GM12801 (cell line): Measurements from ENCODE around the gene PEPD.

Experiments
- CTCF ChIP-seq: IDR thresholded peaks from one replicate; pipeline ENCODE4 v1.5.1; 2011; ENCODE audit warnings: control low read depth; ENCODE audit not compliant: insufficient read length; ENCODE audit errors: extremely low read depth

The PEPD gene

DNA sequence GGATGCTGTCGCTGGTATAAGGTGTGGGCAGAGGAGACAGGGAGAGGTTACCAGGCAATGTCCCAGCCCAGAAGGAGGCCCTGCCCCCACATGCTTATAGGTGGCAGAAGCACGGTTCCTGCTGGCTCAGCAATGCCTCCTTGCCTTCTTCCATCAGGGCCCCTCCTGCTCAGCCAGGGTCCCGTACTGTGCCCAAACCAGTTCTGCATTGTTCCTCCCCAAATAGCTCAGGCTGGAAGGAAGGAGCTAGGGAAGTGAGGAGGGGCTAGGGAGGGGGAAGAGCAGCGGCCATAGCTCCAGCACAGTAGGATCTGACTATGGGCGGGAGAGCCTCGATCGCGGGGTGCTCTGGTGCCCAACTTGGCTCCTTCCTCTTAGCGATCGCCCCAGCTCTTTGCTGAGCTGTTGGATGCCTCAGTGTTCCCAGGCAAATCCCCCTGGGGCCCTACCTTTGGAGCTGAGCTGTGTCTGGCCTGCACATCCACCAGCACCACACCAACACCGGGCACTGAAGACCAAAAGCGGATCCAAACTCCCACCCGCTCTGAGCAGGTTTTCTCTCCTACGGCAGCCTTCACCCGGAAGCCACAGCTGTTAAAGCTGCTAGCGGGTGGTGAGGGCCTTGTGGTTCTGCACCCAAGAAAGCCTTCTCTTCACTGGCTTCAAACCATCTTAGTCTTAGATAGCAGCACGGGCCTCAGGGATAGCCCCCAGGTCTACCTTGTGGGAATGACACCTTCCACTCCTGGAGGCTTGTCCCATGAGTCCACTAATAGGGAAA is 32.1 kb upstream of the PEPD start:
- no peak for TF ChIP-seq CTCF

DNA sequence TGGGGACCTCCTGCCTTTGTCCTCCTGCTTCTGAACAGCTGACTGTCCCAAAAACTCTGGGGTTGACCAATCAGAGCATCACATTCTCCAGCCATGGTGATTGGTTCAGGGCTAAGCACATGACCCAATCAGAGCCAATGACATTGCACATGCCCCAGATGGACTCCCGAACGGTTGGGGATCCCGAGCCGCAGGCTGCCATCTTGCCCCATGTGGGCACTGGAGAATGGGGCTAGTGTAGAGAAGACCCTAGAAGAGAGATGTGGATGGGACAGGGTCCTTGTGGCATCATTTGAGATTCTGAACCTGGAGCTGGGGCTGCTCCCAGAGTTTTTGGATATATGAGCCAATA is 31.3 kb upstream of the PEPD start:
- no peak for TF ChIP-seq CTCF

GRCh38 chr19:33552191-33552927 is 30.8 kb upstream of the PEPD start:
- TF ChIP-seq CTCF: no peak

DNA sequence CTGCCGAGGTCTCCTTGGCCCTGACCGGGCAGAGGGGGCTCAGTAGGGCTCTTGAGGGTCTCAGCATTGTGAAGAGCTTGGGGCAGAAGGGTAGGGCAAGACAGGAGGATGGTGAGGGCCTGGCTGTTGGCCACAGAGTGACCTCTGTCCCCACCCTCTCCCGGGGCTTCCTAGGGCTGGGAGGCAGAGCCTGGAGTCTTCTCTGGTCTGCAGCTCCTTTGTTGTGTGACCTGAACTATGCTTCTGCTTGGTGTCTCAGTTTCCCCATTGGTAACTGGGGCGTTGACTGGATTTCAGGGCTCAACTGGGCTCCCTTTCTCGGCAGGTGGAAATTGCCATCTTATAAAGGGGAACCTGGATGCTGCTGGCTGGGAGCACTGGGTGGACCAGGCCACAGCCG is 30.1 kb upstream of the PEPD start:
- no peak for TF ChIP-seq CTCF

GRCh38 chr19:33550768-33551167 is 29.2 kb upstream of the PEPD start:
- TF ChIP-seq CTCF: no peak

- no peak for TF ChIP-seq CTCF
Measured at GRCh38 chr19:33547676-33548075, 26.1 kb upstream of the PEPD start.

DNA sequence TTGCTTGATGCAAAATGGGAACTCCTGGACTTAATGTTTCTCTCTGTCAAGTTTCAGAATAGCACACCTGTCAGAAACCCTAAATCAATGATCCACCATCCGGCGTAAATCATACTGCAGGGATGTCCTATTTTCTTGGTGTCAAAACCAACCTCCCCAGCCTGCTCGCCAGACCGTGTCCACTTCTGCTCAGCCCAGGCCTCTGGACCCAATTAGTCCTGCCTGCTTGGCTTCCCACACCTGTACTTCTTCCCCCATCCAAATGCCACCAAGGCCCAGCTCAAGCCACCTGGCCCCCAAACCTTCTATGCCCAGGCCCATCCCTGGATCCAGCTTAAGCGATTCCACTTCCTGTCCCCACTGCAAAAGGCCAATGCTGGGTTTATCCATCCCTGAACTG is 25.1 kb upstream of the PEPD start:
- no peak for TF ChIP-seq CTCF
